GM19468 (cell line): ENCODE data around the gene DHDH.
"Not testable (repeated sequence)": the region's sequence is repeated elsewhere in the genome, so short reads cannot be mapped to it uniquely, and the experiment has no call there.

Experiments used
- ATAC-seq: cut with Tn5 transposase; IDR thresholded peaks from one replicate; pipeline ENCODE4 v1.9.1; 2021; ENCODE audit warnings: mild to moderate bottlenecking, moderate library complexity, moderate number of reproducible peaks; ENCODE audit not compliant: unreplicated experiment; ENCODE audit errors: extremely low read depth

The DHDH gene

GRCh38 chr19:48933382-48933932, at the start of gene DHDH:
TSS of gene DHDH (plus strand) at chr19:48933699. CDS start at chr19:48933722, 23 bp downstream.
- no peak for ATAC-seq

DNA sequence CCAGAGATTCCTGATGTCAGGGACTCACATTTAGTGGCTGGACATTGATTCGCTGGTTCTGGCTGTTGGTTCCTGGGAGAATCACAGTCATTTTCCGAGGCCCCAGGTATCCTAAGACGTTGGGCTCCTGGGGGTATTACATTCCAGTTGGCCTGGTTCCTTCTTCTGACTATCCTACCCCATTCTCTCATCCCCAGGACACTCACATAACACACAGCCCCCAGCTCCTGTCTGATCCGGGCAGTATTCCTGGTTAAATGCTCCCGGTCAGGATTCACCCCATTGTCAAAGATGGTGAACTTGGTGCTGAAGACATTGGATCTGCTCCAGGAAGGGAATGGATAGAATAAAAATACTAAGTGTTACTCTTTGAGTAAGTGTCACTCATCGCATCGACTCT, 49.8 kb upstream of the DHDH start:
- no peak for ATAC-seq

GRCh38 chr19:48887861-48888612, 45.5 kb upstream of the DHDH start:
- no peak for ATAC-seq

- ATAC-seq = not testable (repeated sequence)
Measured at GRCh38 chr19:48889496-48889895, 44.0 kb upstream of the DHDH start.

GRCh38 chr19:48890551-48890950, 42.9 kb upstream of the DHDH start:
- ATAC-seq = no peak

DNA sequence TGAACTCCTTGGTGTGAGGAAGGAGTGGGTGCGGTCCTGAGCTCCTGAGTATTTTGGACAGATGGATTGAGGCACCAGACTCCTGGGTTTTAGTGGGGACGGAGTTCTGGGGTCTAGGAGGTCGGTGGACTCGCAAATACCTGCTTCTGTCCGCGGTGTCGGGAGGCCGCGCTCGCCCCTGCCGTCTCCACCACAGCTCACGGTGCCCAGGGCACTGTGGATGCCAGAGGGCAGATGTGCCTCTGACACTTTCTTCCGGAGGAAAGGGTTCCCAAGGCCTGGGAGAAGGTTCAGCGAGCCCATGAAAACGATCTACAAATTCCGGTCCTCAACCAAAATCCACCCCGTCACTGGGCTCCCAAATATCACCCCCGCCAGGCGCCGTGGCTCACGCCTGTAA, 38.3 kb upstream of the DHDH start:
- ATAC-seq = no peak

- no peak for ATAC-seq
Measured at GRCh38 chr19:48896191-48896720, 37.2 kb upstream of the DHDH start.

GRCh38 chr19:48897181-48897580, 36.3 kb upstream of the DHDH start:
- no peak for ATAC-seq

DNA sequence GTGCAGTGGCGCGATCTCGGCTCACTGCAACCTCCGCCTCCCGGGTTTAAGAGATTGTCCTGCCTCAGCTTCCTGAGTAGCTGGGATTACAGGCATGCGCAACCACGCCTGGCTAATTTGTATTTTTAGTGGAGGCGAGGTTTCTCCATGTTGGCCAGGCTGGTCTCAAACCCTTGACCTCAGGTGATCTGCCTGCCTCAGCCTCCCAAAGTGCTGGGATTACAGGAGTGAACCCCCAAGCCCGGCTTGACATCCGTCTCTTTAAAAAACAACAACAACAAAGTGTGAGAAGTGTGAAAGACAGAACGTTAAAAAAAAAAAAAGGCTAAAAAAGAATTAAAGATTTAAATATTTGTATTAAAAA, 34.1 kb upstream of the DHDH start:
- ATAC-seq = not testable (repeated sequence)

DNA sequence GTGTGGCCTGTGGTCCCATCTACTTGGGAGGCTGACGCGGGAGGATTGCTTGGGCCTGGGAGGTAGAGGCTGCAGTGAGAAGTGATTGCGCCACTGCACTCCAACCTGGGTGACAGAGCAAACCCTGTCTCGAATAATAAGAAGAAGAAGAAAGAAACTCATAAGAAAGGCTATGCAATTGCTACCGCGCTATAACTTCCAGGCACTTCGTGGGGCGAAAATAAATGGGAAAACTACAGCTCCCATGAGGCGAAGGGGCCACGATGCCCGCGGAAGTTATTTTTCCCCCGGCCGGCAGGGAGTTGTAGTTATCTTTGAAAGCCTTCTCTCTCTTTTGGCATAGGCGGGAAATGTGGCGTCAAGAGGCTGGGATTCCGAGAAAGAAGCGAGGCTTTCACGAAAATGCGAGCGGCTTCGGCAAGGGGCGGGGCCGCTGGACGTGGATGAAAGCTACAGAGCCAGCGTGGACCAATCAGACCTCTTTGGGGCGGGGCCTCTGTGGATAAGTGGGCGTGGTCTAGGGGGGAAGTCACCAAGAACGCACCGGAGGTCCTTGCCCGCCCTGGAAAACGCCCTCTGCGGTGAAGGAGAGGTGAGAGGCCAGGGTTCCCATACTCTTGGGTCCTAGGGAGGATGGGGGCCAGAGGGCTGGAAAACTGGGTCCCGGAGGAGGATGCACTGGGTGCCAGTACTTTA, 33.6 kb upstream of the DHDH start, which contains the start of gene NUCB1:
NUCB1 (plus strand) TSS at position 532 of the 696 bp plus-strand sequence. CDS start 485 bp downstream, outside the sequence.
- peak; percentile 54 for ATAC-seq

DNA sequence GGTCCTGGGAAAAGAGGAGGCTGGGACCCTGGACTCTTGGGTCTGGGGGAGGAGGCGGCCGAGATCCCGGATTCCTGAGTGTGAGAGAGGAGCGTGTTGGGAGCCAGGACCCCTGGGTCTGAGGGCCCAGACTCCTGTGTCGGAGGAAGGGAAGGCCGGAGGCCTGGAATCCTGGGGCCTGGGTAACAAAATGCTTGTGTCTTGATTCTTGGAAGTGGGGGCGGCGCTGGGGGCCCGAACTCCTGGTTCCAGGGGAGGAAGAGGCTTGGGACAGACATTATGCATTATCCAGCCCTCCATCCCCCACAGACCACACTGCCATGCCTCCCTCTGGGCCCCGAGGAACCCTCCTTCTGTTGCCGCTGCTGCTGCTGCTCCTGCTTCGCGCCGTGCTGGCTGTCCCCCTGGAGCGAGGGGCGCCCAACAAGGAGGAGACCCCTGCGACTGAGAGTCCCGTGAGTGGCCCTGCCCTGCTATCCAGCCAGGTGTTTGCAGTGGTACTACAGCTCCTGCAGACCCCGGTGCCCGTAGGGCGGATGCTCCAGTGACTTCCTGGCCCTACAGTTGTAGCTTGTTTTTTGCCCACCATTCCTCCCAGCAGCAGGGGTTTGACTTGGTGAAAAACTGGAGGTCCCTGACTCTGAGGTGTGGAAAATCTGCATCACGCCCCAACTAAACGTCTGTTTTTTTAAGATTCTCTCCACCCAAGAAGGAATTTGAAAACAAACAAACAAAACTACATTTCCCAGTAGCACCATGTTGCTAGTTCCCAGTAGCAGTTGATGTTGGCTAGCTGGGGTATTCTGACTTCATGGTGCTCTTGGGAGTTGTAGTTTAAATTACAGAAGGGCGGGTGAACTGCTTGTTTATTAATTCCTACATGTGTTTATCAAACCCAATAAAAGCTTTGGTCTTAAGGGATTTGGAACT, 32.8 kb upstream of the DHDH start:
- ATAC-seq = no peak

GRCh38 chr19:48902291-48902690, 31.2 kb upstream of the DHDH start:
- ATAC-seq = not testable (repeated sequence)

DNA sequence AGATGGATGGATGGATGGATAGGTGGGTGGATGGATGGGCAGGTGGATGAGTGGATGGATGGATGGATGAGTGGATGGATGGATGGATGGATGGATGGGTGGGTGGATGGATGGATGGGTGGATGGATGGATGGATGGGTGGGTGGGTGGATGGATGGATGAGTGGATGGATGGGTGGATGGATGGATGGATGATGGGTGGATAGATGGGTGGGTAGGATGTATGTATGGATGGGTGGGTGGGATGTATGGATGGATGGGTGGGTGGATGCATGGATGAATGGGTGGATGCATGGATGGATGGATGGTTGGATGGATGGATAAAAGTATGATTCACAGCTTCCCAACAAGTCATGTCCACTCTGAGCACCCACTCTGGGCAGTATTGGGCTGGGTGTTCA, 29.7 kb upstream of the DHDH start:
- not testable (repeated sequence) for ATAC-seq

GRCh38 chr19:48905664-48906063, 27.8 kb upstream of the DHDH start:
- ATAC-seq = no peak

- no peak for ATAC-seq
Measured at GRCh38 chr19:48906324-48906723, 27.2 kb upstream of the DHDH start.

GRCh38 chr19:48907671-48908070, 25.8 kb upstream of the DHDH start:
- no peak for ATAC-seq

- not testable (repeated sequence) for ATAC-seq
Measured at GRCh38 chr19:48909424-48910077, 23.9 kb upstream of the DHDH start.

DNA sequence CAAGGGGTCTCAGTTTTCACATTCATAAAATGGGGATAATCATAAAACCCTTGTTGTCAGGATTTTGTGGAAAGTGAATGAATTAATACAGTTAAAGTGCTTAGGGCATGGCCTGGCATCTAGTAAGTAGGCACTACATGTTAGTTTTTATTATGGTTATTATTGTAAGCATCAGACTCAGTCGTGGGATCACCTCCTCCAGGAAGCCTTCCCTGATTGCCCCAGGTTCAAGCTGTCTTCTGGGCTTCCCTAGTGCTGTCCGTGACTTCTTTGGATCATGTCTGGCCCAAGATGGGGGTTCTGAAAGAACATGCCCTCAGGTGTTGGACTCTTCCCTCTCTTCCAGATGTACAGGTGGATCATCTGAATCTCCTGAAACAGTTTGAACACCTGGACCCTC, 22.7 kb upstream of the DHDH start:
- no peak for ATAC-seq

GRCh38 chr19:48913114-48913889, 20.2 kb upstream of the DHDH start:
- no peak for ATAC-seq
